GM18867 (cell line): ENCODE results near the gene SS18.

Experiments used
- ATAC-seq: cut with Tn5 transposase; IDR thresholded peaks from one replicate; pipeline ENCODE4 v1.9.1; 2021; ENCODE audit warnings: mild to moderate bottlenecking, moderate library complexity; ENCODE audit not compliant: unreplicated experiment

SS18 gene

DNA sequence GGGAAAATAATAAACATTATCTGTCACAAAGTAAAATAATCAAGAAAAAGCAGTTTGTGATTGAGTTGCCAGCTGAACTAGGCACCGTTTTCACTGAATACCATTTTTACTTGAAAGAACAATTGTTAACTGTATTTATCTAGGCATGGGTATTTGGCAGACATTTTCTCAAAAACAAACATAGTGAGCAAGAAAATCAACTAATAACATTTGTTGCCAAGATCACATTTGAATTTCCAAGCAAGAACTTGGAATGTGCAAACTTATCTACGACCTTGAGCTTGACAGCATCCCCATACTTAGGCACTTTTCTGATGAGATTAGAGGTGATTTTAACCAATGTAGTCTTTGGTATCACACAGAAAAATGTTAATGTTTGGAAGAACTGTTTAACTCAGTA lies 16.7 kb downstream of the SS18 start:
- no peak for ATAC-seq

DNA sequence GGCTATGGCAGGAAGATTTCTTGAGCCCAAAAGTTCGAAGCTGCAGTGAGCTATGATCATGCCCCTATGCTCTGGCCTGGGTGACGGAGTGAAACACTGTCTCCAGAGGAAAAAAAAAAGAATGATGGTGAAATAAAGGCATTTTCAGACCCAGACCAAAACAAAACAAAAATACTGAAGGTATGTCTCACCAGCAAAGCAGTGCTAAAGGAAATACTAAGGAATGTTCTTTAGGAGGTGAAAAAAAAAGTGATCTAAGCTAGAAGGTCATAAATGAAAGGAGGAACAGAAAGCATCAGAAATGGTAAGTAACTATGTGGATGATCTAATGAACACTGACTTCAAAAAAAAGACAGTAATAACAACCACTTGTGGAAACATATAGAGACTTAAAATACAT lies 18.7 kb downstream of the SS18 start:
- no peak for ATAC-seq

DNA sequence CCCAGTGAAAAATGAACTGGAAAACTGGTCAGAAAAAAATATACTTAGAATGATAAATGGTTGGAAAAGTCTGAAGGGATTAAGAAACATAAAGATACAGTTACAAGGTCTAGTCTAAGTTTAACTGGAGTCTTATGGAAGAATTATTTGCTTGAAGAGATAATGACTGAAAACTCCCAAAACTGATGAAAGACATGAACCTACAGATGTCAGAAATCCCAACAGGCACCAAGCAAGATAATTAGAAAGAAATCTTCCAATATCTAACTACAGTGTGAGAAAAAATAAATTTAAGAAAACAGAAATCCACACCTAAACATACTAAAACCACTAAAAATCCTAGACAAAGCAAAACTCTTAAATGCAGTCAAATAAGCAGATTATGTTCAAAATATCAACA lies 19.4 kb downstream of the SS18 start:
- no peak for ATAC-seq

DNA sequence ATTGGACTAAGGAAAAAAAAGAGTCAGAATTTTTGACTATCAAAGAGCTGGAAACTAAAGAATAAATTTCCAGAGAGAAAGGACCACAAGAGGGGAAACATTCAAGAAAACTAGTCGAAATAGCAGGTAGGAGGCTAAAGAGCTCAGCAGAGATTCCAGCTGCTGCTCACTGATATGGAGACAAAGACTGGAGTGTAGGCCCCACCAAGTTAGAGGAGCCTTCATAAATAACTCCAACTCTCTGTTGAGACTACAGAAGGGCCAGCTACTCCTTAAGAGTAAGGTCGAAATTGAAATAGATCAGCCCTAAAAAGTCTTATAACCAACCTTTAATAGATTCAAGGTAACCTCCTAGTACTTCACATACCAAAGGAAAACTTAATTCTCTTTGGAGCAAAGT lies 31.1 kb downstream of the SS18 start:
- ATAC-seq, result no peak

DNA sequence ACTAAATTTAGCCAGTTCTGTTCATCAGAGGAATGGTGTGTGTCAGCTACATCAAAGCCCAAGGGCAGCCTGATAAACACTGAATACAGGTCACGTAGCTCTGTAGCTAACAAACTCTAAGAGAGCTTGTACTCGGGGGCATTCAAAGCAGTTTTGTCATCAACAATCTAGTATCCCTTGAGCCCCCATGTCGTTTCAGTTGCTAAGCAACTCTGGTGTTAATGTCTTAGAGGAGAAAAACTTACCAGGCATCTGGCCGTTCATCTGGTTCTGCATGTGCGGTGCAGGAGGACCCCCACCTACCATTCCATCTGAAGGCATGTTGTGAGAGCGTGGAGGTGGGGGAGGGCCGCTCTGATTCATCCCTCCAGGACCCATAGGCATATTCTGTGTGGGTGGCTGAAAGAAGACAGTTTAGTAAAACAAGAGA lies 33.1 kb downstream of the SS18 start:
- ATAC-seq, result no peak

DNA sequence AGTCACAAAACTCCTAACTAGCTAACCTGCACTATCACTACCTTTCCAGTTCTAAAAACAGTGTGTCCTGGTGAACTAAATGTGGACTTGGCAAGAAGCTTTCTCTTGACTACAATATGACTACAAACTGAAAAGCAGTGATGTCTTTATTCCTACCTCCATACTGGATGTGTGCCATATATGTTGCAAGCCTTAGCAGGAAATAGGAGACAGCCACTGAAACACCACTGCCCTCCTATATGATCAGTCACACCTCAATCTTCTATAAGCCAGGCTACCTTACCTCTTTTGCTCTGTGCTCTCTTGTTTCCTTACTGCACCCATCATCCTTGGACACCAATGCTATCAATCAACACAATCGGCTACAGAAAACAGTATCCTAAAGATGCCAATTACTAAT lies 34.1 kb downstream of the SS18 start:
- ATAC-seq, result no peak

DNA sequence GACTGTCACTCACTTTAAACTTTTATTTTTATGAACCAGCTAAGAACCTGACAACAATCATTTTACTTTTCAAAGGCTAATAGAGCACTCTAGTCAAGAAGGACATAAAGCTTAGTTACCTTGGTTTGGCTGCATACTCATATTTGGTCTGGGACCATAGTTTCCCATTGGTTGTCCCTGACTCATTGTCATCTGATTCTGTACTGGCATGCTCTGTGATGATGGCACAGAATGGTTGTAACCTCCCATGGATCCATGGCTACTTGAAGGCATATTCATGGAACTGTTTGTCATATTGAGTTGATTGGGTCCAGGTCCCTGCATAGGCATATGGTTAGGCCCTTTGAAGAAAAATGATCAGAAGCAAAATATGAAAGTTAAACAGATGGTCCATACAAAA lies 37.9 kb downstream of the SS18 start:
- no peak for ATAC-seq

DNA sequence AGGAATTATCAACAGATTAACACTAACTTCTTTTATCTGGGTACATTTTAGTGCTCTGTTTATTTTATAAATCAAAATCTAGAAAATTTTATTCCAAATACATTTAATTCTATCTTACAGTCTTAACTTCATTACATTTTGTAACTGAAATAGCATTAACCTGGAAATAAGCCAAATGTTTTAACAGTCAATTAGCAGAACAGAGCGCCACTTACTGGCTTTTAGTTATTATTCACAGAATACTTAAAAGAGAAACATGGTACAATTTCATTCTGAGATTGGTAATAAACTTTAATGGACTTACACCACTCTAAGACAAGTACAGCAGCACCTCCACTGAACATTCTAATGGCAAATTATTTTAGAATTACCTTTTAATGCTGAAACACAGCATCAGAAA lies 38.6 kb downstream of the SS18 start:
- no peak for ATAC-seq

DNA sequence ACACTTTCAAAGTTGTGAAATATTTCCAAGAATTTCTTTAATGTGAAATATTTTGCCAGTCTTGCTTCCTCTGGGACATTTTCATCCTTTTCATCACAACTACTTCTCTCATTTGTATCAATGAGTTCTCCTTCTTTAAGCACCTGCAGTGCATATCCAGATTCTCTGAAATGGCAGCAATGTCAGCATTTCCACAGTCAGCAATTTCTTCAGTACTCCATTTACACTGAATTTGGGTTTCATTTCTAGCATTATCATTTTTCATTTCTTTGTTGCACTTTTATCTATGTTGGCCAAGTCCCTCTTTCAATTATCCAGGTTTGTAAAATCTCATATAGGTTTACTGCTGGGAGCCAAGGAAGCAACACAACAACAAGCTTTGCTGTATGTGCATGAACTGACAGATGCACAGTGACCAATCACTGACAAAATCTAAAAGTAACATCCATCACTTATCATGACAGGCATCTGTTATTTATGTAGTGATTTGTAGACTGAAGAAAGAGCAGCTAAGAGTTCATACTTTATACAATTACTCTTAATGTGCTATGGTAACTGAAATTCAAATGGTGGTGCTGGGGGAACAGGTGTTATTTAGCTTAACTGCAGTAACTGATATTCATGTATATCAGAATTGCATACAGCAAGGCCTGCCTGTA lies 43.9 kb downstream of the SS18 start:
- no peak for ATAC-seq

DNA sequence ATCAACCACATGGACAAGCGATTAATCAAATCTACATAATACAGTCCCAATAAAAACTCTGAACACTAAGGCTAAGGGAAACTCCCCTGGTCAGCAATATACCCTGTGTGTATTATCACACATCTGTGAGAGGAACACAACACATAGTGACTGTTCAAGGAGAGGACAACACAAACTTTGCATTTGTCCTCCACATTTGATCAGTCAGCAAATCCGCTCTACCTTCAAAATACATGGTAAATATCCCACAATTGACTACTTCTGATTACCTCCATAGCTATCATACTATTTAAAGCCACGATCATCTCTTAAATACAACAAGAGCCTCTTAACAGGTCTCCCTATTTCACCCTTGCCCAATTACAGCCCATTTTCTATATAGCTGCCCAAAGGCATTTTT lies 45.6 kb downstream of the SS18 start:
- no peak for ATAC-seq

DNA sequence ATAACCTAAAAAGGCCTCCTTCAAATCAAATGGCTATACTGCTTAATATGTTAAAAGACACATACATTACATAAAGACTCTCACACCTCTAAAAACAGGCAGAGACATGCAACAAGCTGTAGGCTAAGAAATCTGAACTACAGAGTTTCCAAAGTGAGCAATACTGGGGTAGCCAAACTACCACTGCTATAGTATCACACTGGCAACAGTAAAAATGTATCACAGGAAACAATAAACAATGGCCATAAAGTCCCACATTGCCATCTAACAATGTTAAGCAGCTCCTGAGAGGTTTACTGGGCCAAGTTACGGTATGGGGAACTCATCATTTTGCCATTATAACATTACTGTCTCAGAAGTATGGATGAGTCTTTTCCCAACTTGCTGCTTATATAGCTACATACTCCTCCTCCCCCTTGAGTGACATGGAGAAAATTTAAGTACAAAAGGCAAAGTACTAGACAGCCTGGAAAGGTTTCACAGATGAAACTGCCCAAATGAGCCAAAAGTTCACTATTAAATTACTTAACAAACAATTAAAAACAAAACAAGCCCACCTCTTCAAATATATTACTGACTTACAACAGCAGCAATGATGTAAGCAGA lies 50.3 kb downstream of the SS18 start:
- ATAC-seq, result no peak

DNA sequence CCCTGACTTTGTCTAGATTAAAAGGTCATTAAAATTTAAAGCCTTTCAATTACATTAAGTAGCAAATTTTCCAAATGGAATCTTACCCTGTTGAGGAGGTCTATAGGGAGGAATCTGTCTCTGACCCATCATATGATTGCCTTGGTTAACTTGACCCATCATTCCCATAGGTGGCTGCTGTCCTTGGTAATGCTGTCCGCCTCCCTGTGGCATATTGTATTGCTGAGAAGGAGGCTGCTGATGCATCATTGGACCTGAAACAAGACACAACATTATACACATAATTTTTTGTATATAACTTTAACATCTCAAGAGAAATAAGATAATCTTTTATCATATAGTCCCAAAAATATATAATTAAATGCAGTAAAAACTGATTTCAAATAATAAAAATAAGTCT lies 51.2 kb downstream of the SS18 start:
- ATAC-seq, result no peak

DNA sequence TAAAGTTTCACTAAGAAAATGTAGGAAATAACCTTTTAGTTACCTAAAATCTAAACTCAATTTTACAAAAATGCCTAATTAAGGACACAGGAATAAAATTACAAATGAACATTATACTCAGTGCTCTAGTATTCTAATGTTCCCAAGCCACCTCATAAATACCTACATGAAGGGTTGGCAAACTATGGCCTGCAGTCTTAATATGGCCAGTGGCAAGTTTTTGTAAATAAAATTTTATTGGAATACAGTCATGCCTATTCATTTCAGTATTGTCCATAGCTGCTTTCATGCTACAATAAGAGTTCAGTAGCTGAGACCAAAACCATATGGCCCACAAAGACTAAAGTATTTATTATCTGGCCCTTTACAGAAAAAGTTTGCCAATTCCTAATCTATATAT lies 53.8 kb downstream of the SS18 start:
- ATAC-seq, result no peak

DNA sequence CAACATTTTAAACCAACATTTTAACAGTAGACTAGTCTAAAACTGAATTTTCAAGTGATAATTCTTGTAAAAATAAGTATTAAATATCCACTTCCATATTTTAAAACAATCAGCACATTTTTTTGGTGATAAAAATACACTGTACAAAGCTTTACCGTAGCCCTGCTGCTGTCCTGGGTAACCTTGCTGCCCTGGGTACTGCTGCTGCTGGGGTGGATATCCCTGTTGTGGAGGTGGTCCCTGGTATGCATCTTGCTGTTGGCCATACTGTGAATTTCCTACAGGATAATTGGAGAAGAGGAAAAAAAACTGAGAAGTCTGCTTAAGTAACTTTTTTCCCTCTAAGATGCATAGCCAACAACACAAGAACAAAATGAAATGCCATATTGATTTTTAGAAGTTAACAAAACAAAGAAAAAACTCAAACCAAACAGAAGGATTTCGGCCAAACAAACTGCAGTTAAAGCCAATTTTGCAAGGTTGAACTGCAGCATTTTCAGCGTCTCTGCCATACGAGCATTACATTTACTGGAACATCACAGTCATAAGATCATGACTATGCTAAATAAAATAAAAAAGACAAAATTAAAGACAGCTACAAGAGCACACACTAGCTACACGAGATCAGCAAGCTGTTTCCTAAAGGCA lies 55.4 kb downstream of the SS18 start:
- no peak for ATAC-seq

DNA sequence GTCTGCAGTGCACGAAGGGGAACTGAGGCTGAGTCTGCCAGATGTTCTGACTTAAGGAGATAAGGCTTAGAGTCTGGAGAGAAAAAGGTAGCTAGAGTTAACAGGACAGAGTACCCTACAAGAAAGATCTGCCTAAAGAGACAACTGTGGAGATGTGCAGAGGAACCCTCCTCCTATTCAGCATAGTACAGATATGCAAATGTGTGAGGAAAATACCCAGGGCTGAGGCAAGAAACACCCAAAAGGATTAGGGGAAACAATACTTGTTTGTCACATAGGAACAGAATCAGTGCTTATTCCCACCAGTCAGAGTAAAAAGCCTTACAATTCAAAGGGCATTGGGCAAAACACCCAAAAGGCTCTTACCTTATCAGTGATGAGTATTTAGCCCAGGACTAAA lies 67.8 kb downstream of the SS18 start:
- no peak for ATAC-seq

DNA sequence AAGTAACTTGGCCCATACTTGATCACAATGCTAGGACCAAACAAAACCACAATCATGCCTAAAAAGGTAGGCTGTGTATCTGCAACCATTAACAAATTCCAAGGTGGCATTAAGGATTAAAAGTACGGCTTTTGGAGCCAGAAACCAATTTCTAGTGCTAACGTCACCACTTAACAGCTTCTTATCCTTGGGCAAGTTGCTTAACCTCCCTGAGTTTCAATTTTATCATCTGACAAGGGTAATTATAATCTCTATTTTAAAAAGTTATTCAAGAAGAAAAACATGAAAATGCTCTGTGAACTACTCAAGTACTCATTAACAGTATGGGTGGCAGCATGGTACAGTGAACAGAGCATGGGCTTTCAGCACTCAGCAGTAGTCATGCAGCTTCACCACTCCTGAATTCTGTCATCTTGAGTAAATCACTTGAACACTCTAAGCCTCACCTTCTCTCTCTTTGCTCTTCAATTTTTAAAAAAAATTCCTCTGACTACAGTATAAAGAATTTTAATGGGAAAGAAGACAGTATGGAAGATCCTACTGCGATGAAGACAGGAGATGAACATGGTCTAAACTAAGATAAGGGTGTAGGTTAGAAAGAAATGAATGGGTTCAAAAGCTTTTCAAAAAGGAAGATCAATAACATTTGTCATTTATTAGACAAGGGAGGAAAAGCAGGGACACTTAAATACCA lies 69.2 kb downstream of the SS18 start:
- no peak for ATAC-seq

DNA sequence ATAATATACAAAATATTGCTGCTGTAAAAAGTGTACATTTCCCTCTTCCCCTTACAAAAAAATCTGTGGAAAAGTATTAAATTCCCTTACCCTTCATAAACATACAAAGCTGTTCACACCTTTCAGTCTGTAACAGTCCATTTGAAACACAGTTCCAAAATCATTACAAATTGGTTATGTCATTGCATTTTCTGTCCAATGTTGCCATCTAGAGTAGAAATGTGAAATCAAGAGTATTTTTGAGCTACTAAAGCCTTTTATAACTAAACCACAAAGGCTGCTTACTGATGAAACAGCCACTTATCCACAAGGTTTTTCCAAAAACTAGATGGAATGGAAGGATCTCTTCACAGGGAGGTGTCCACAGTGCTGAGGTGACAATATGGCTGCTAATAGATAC lies 72.5 kb downstream of the SS18 start:
- no peak for ATAC-seq

DNA sequence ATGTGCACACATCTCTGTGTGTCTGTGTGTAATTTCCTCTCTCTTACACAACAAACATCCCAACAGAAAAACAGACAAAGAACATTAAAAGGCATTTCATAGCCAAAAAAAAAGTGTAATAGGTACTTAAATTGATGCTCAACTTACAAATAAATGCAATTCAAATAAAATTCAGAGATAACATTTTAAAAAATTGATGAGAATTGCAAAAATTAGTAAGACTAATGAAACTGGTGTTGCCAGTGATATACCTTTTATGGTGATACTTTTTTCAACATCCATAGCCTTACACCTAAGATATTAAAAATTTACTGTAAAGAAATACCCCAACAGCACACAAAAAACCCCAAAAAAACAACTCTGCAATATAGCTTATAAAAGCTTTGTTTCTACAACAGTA lies 76.0 kb downstream of the SS18 start:
- ATAC-seq, result no peak

DNA sequence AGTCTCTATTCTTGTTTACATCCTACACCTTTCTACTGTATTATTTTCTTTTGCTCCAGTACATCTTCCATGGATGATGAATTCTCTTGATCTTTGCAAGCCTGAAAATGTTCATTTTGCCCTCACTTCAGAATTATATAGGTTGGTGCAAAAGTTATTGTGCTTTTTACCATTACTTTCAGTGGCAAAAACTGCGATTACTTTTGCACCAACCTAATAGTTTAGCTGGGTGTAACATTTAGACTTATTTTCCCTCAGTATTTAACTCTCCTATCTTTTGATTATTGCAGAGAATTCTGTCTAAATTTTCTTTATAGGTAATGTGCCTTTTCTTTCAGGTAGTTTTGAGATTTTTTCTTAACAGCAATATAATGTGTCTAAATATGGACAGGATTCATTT lies 81.8 kb downstream of the SS18 start:
- ATAC-seq, result no peak

DNA sequence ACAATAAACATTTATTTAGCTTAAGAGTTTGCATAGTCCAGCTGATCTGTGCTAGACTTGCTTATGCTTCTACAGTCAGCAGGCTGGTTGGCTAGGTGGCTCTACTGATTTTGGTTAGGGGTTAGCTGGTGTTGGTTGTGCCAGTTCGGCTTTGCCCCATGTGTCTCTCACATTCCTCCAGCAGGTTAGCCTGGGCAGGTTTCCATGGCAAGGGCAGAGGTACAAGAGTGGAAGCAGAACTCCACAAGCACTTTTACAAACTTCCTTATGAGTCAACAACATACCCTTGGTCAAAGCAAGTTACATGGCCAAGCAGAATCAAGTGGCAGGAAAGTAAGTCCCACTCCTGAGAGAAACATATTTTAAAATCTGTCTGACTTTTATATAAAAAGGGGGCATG lies 82.3 kb downstream of the SS18 start:
- ATAC-seq, result no peak

DNA sequence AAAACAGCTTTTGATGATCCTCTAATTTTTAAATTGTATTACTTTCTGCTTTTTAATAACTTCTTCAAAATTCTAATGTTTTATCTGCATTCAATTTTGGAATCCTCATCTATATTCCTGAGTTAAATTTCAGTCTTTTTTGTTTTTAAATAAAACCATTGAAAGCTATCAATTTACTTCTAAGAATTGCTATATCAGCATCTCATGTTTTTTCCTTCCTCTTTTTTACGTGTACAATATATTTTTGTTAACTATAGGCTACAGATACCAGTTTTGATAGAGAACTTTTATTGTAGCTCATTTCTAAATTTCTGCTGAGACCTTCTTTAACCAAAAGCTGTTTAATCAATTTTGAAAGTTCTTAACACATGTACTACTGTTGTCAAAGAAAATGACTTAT lies 84.5 kb downstream of the SS18 start:
- ATAC-seq, result no peak

DNA sequence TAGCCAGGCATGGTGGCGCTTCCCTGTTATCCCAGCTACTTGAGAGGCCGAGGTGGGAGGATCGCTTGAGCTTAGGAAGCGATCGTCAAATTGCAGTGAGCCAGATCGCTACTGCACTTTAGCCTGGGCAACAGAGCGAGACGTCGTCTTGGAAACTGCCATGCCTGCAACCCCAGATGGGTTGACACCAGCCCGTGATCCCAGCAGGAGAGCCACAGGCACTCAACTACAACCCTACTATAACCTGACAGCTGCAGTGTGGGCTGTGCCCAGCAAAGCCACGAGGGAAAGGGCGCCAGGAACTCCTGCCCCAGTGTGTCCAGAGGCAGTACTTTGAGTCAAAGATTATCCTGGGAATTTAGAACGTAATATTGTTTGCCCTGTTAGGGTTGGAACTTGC lies 85.6 kb downstream of the SS18 start:
- ATAC-seq, result no peak
